RPMI8226 (cell line): Measurements from ENCODE around the gene RPUSD1.
A peak's percentile ranks its signal among the peaks of the same experiment; 100 is the strongest.

ENCODE experiments used
- DNase-seq: peaks from one replicate; pipeline ENCODE4 v3.0.0-alpha.2; 2015

The RPUSD1 gene

GRCh38 chr16:741986-742629 is 46.1 kb downstream of the RPUSD1 start:
- DNase-seq = peak; percentile 66

GRCh38 chr16:740764-741505 is 47.2 kb downstream of the RPUSD1 start, which contains the start of gene CIAO3:
Gene CIAO3, minus strand, starts transcription at chr16:740997. Its CDS starts 12 bp downstream, at chr16:740985.
- peak; percentile 97 for DNase-seq

- DNase-seq = no peak
These were observed 47.8 kb downstream of the RPUSD1 start for GRCh38 chr16:740459-740763.

- DNase-seq = no peak
These were observed 48.4 kb downstream of the RPUSD1 start for GRCh38 chr16:739560-740458.

- DNase-seq = no peak
These were observed 51.2 kb downstream of the RPUSD1 start for GRCh38 chr16:736936-737481.

GRCh38 chr16:735982-736453 is 52.2 kb downstream of the RPUSD1 start:
- DNase-seq = peak; percentile 80

- no peak for DNase-seq
These were observed 53.0 kb downstream of the RPUSD1 start for GRCh38 chr16:734981-735881.
